ENCODE data around the gene PKIB. TPM values are rescaled to one million over a fixed set of nuclear protein-coding genes. Genes with fewer than 3 reads are reported as not detected.

The PKIB gene, protein sequence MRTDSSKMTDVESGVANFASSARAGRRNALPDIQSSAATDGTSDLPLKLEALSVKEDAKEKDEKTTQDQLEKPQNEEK
- total RNA-seq: 1 to 10 TPM; 1.1 to 9.8 (median 4.5) TPM

DNA sequence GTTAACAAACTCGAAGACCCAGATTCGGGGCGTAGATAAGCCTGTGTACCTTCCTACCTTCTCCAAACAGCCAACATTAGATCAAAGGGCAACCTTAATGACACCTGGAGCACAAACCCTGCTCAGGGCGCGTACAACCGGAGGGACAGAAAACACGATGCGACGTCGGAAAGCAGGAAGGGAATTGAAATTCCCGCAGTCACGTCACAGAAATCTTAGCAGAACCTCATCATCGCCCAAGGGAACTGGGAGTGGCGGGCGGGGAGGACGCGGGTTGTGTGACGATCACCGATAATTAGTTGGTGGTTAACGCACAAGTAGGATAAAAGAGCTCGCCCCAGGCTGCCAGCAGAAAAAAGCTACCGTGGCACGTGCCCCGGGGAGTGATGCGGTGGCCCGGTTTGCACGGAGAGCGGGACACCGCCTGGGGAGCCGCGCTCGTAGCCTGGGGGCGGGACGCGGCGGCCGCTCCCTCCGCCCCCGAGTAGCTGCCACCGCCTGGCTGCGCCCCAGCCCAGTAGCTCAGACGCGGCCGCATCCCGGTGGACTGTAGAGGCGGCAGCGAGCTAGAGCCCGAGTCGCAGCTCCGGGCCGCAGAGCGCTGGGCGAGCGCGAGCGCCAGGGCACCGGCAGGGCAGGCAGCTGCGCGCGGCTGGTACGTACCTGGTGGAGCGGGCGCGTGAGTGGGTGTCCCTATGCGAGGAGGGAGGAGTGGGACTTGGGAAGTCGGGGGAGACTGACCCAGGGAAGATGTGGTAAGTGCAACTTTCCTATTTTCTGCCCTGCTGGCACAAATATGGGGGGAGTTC, at the start of gene PKIB:
TSS of gene PKIB (plus strand) at position 525 of the 809 bp plus-strand sequence. CDS start 107,390 bp downstream, outside the sequence.
- ATAC-seq (ENCODE audit: low FRiP score) (peak; percentile 76), DNase-seq (ENCODE audit: low spot score) (peak; percentile 24)
- TF ChIP-seq, protein P1, sequence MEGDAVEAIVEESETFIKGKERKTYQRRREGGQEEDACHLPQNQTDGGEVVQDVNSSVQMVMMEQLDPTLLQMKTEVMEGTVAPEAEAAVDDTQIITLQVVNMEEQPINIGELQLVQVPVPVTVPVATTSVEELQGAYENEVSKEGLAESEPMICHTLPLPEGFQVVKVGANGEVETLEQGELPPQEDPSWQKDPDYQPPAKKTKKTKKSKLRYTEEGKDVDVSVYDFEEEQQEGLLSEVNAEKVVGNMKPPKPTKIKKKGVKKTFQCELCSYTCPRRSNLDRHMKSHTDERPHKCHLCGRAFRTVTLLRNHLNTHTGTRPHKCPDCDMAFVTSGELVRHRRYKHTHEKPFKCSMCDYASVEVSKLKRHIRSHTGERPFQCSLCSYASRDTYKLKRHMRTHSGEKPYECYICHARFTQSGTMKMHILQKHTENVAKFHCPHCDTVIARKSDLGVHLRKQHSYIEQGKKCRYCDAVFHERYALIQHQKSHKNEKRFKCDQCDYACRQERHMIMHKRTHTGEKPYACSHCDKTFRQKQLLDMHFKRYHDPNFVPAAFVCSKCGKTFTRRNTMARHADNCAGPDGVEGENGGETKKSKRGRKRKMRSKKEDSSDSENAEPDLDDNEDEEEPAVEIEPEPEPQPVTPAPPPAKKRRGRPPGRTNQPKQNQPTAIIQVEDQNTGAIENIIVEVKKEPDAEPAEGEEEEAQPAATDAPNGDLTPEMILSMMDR (IDR thresholded peaks at IDR 0.05): no peak

DNA sequence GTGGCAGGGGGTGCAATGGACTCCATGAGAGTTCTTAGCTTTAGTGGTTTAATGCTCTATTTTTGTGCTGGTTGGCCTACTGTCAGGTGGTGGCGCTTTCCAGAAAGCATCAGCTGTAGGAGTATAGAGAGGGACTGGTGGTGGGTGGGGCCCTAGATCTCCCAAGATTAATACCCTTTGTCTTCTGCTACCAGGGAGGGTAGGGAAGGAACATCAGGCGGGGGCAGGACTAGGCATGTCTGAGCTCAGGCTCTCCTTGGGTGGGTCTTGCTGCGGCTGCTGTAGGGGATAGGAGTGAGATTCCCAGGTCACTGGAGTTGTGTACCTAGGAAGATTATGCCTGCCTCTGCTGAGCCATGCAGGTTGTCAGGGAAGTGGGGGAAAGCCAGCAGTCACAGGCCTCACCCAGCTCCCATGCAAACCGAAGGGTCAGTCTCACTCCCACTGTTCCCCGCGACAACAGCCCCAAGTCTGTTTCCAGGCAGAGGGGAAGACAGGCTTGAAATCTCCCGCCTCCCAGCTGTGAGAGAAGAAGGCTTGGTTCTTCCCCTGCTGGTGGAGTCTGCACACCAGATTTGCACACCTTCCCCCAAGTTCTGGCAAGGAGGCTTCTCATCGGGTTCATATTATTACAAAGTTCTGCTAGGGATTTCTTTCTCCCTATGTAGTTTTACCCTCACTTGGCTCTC, 46.7 kb upstream of the PKIB start:
- DNase-seq (ENCODE audit: low spot score): no peak
- no peak for ATAC-seq (ENCODE audit: low FRiP score)
- TF ChIP-seq, protein P1 (IDR thresholded peaks at IDR 0.05): no peak

DNA sequence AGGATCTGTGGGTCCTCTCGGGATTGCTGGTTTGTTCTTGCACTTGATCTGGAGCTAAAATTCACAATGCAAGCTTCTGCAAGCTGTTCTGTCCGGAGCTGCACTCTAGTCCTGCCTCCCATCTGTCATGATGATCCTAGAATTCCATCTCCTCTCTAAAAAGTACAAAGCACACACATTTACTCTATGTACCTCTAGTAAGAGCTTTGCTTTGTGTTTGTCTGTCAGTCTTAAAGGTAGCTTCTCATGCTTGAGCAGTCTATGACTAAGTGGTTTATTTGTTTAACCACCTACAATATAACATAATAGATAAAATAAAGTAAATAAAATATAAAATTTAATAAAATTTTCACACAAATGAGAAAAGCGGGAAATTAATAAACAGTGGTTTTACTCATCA, 46.0 kb upstream of the PKIB start:
- DNase-seq (ENCODE audit: low spot score) (no peak), ATAC-seq (ENCODE audit: low FRiP score) (no peak)
- TF ChIP-seq, protein P1 (IDR thresholded peaks at IDR 0.05): no peak

DNA sequence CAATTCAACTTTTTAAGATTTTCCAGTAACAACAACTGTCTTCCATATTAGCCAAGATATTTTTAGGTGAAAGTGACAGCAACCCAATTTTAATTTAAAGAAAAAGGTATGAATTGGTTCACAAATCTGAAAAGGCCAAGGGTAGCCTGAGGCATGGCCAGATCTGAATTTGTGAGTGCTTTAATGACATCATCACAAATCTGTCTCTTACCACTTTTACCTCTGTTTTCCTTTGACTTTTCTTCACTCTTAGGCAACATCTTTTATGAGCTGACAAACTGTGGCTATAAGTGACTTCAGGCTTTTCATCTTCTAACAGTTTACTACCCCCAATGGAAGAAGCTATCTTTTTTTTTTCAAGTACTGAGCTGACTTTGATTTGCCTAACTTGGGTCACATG, 44.5 kb upstream of the PKIB start:
- ATAC-seq (ENCODE audit: low FRiP score) (no peak), DNase-seq (ENCODE audit: low spot score) (no peak)
- TF ChIP-seq, protein P1 (IDR thresholded peaks at IDR 0.05): no peak

DNA sequence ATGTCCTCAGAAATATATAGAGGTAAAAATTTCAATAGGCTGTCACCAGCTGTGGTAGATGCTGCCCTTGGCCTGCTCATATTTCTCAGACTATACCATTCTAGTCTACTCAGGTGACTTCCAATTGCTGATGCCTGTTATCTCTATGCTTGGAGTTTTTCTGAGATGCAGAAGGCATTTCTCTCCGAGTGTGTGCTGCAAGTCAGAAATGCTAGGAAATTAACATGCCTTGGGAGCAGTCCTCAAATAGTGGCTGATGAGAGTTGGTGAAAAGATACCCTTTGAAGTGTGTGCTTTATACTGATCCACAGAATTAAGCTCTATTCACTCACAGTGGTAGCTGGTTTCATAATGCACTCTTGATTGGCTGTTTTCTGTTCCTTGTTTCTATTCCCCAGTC, 43.2 kb upstream of the PKIB start:
- DNase-seq (ENCODE audit: low spot score) (no peak), ATAC-seq (ENCODE audit: low FRiP score) (no peak)
- TF ChIP-seq, protein P1 (IDR thresholded peaks at IDR 0.05): no peak

DNA sequence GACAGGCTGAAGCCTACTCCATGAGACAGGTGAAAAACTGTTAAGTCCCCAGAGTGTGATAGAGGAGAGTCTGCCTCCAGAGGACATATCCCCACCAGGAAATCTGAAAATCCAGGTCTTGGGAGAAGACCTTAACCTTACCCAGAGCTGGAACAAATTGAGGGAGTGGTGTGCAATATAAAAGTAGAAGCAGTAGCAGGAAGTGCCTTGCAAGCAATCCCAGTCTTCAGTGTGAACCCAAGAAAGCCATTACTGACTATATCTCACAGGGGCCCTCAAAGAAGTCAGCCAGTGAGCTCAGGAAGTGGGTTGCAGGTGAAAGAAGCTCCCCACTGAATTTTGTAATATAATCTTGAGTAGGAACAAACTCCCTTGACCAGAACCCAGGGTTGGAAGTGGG, 41.9 kb upstream of the PKIB start:
- no peak for DNase-seq (ENCODE audit: low spot score)
- TF ChIP-seq, protein P1 (IDR thresholded peaks at IDR 0.05): no peak
- no peak for ATAC-seq (ENCODE audit: low FRiP score)
